Prostate gland (tissue), 2 donors: Measurements from ENCODE around the gene ADGRL3.

ENCODE experiments used
- CTCF ChIP-seq, 4 experiments: fragments of 200-600 bp in 2 of 4; fragments of 450-650 bp in 2 of 4; sonication (generic) in 2 of 4; IDR thresholded peaks; 1 replicate in 3 of 4; 2 replicates in 1 of 4; pipeline ENCODE4 v1.5.1; 2016 to 2019; ENCODE audit warnings: antibody characterized with exemption in 4 of 4, mild to moderate bottlenecking in 2 of 4, moderate library complexity in 2 of 4
- POLR2A ChIP-seq: fragments of 450-650 bp; IDR thresholded peaks from one replicate; pipeline ENCODE4 v1.6.1; 2016; ENCODE audit warnings: antibody characterized with exemption, mild to moderate bottlenecking
- POLR2AphosphoS5 ChIP-seq: sonication (generic); formaldehyde crosslinking; IDR thresholded peaks from one replicate; pipeline ENCODE4 v1.6.1; 2017; ENCODE audit warnings: antibody characterized with exemption

DNA sequence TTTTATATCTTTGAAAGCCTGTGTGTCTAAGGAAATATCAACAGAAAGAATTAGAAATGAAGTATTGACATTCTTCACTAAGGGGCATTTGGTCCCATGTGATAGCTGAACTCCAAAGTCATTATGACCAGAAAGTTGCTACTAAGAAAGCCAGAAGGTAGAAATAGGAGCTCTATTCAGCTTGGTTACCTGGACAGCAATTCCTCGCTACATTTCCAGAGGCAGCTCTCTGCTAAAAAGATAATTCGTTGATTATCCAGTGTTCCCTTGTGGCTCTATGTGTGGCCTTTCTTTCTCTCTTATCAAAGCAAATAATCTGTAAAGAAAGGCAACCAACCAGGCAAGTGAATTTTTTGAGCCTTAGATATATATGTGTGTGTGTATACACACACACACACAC, 341.3 kb downstream of the ADGRL3 start:
- no peak for TF ChIP-seq POLR2A
- TF ChIP-seq CTCF (IDR thresholded peaks at IDR 0.05) = no peak
- TF ChIP-seq POLR2AphosphoS5 = no peak
